Mammary epithelial cell (primary cell): ENCODE measurements around the gene NRBF2.

Source experiments
- CTCF ChIP-seq, 2 donors: IDR thresholded peaks in 1 of 2; conservative IDR thresholded peaks in 1 of 2; 2 replicates each; pipeline ENCODE4 v1.5.1; 2011 to 2012; ENCODE audit warnings: inconsistent platforms in 2 of 2, low read length in 2 of 2, mild to moderate bottlenecking in 2 of 2, control low read depth in 1 of 2, low read depth in 1 of 2; ENCODE audit not compliant: insufficient read depth in 1 of 2; ENCODE audit errors: extremely low read depth in 1 of 2
- EZH2 ChIP-seq: IDR thresholded peaks from 2 replicates; pipeline ENCODE4 v1.6.1; 2012; ENCODE audit warnings: low read length, inconsistent platforms, borderline replicate concordance

- TF ChIP-seq EZH2: no peak
- no peak for TF ChIP-seq CTCF (conservative IDR thresholded peaks at IDR 0.05 in 1 of 2, IDR thresholded peaks at IDR 0.05 in 1 of 2; ENCODE audit: extremely low read depth in 1 of 2, insufficient read depth in 1 of 2, low read depth in 1 of 2, low read length in 2 of 2)
These were observed 38.7 kb upstream of the NRBF2 start for GRCh38 chr10:63094405-63094804.
